A549 (cell line): ENCODE results near the gene COBLL1. TPM values are rescaled to one million over a fixed set of nuclear protein-coding genes. Genes with fewer than 3 reads are reported as not detected.

Experiments used
- ATAC-seq, 2 experiments: fragments of 200-7000 bp in 1 of 2; fragments of >200 bp in 1 of 2; cut with Nextera tagmentation in 1 of 2; cut with Tn5 transposase in 1 of 2; 3 replicates each; pipeline versions ENCODE4 v1.8.0 to v1.9.1; 2018 to 2020; ENCODE audit warnings: mild to moderate bottlenecking in 1 of 2, moderate library complexity in 1 of 2
- CTCF ChIA-PET: fragments of 300-600 bp; sonication (Branson Sonifier 250); formaldehyde crosslinking; extraction: SDS; loops from one replicate; lab custom pipeline; 2021; ENCODE audit warnings: antibody characterized with exemption, inconsistent platforms; lab: Yijun Ruan, JAX
- POLR2A ChIA-PET: fragments of 350-600 bp; formaldehyde crosslinking; extraction: SDS; loops from one replicate; lab custom pipeline; 2021; ENCODE audit warnings: antibody characterized with exemption, inconsistent platforms; lab: Yijun Ruan, JAX
- DNase-seq, 2 experiments: peaks; one replicate each; pipeline versions ENCODE4 v3.0.0 to v3.0.0-alpha.2; 2011 to 2016; ENCODE audit warnings: low read depth in 1 of 2, low spot score in 1 of 2
- FAIRE-seq: peaks from 2 replicates; lab custom pipeline; 2011; peaks lifted over from hg19 to GRCh38; lab: Jason Lieb, UNC
- H3K27ac ChIP-seq, 2 experiments: fragments of >200 bp; sonication (Bioruptor Twin); formaldehyde crosslinking; 3 replicates each; pipeline ENCODE4 v1.5.1; 2016 to 2017
- H3K4me1 ChIP-seq: fragments of >200 bp; sonication (Bioruptor Twin); formaldehyde crosslinking; 3 replicates; pipeline ENCODE4 v1.6.1; 2016
- H3K4me2 ChIP-seq: fragments of >200 bp; sonication (Bioruptor Twin); formaldehyde crosslinking; 3 replicates; pipeline ENCODE4 v1.6.1; 2016
- H3K4me3 ChIP-seq: fragments of >200 bp; sonication (Bioruptor Twin); formaldehyde crosslinking; 3 replicates; pipeline ENCODE4 v1.5.1; 2016
- H3K9me3 ChIP-seq: fragments of >200 bp; sonication (Bioruptor Twin); formaldehyde crosslinking; 3 replicates; pipeline ENCODE4 v1.6.1; 2016
- BCL3 ChIP-seq: fragments of >200 bp; sonication (Bioruptor Twin); formaldehyde crosslinking; IDR thresholded peaks from 3 replicates; pipeline ENCODE4 v1.6.1; 2016
- CHD2 ChIP-seq: fragments of 150-350 bp; IDR thresholded peaks from 2 replicates; pipeline ENCODE4 v1.6.1; 2014; ENCODE audit warnings: low read length; ENCODE audit not compliant: partially characterized antibody
- CHD4 ChIP-seq: fragments of 200-600 bp; sonication (generic); IDR thresholded peaks from 2 replicates; pipeline ENCODE4 v1.6.1; 2016; ENCODE audit warnings: antibody characterized with exemption, mild to moderate bottlenecking, borderline replicate concordance
- ESRRA ChIP-seq: fragments of 150-350 bp; IDR thresholded peaks from 2 replicates; pipeline ENCODE4 v1.6.1; 2014; ENCODE audit warnings: mild to moderate bottlenecking, low read length, borderline replicate concordance
- FOSL2 ChIP-seq, 2 experiments: fragments of 450-650 bp in 1 of 2; fragments of >200 bp in 1 of 2; sonication (Bioruptor Twin) in 1 of 2; formaldehyde crosslinking; IDR thresholded peaks; 2 replicates each; pipeline versions ENCODE4 v1.5.0 to v1.6.1; 2016 to 2020; ENCODE audit warnings: mild to moderate bottlenecking in 1 of 2, moderate library complexity in 1 of 2
- JUNB ChIP-seq: fragments of >200 bp; sonication (Bioruptor Twin); formaldehyde crosslinking; IDR thresholded peaks from 2 replicates; pipeline ENCODE4 v1.6.1; 2016
- KDM5A ChIP-seq: fragments of 200-600 bp; sonication (generic); IDR thresholded peaks from 2 replicates; pipeline ENCODE4 v1.6.1; 2016; ENCODE audit warnings: antibody characterized with exemption, mild to moderate bottlenecking
- RAD21 ChIP-seq, 2 experiments: fragments of >200 bp in 1 of 2; sonication (Bioruptor Twin) in 1 of 2; formaldehyde crosslinking in 1 of 2; IDR thresholded peaks in 1 of 2; conservative IDR thresholded peaks in 1 of 2; 2 replicates in 1 of 2; 3 replicates in 1 of 2; pipeline ENCODE4 v1.6.1; 2012 to 2018; ENCODE audit warnings: inconsistent platforms in 1 of 2
- RCOR1 ChIP-seq: fragments of 150-350 bp; IDR thresholded peaks from 2 replicates; pipeline ENCODE4 v1.6.1; 2014; ENCODE audit warnings: antibody characterized with exemption, low read length, low read depth
- REST ChIP-seq: fragments of 200-600 bp; sonication (generic); IDR thresholded peaks from 2 replicates; pipeline ENCODE4 v1.6.1; 2016; ENCODE audit warnings: antibody characterized with exemption, mild to moderate bottlenecking, moderate library complexity
- SMC3 ChIP-seq: fragments of >200 bp; sonication (Bioruptor Twin); formaldehyde crosslinking; IDR thresholded peaks from 3 replicates; pipeline ENCODE4 v1.6.1; 2018; ENCODE audit warnings: inconsistent platforms
- ZC3H11A ChIP-seq: fragments of 450-650 bp; IDR thresholded peaks from 2 replicates; pipeline ENCODE4 v1.6.1; 2014; ENCODE audit warnings: antibody characterized with exemption, mild to moderate bottlenecking
- WGBS: methylation state at CpG from one replicate; pipeline ENCODE4 v1.1.6; 2017; ENCODE audit errors: missing lambda C conversion rate; 5-methylcytosine and 5-hydroxymethylcytosine counted together
- polyA plus RNA-seq, 4 experiments: library from polyadenylated mRNA; depleted of rRNA in 3 of 4; stranded (reverse); fragments of >200 nt; fragmentation: RNase III in 1 of 4; extraction: RNeasy Plus Mini Kit Qiagen cat#74134 plus additional on column Dnase treatment in 1 of 4; gene quantifications; 2 replicates in 3 of 4; 3 replicates in 1 of 4; pipeline ENCODE4 v1.2.3, GENCODE V29; 2011 to 2017

The COBLL1 gene
- polyA plus RNA-seq, 2 of the 4 experiments (the other 2 are of a cell fraction), result 2.6 to 5.3 TPM

GRCh38 chr2:164826293-164827243, 15.1 kb downstream of the COBLL1 start:
- H3K4me3 ChIP-seq, result no peak overlapping the region

GRCh38 chr2:164824872-164825271, 16.8 kb downstream of the COBLL1 start:
- Histone ChIP-seq H3K9me3 (no peaks in the 10 kb centered on the region), H3K4me2 (no peak overlapping the region), H3K27ac (no peak overlapping the region; a peak in 1 of 6 replicates), H3K4me1 (peaks cover 16% of the 10 kb centered on the region; the same call in 2 of the 3 replicates), H3K4me3 (no peak overlapping the region)
- ATAC-seq (no peak), DNase-seq (no peak), FAIRE-seq (no peak)
- TF ChIP-seq FOSL2 (IDR thresholded peaks at IDR 0.05), result no peak
- TF ChIP-seq FOSL2 (CRISPR knock-in tag; IDR thresholded peaks at IDR 0.05), result no peak
- POLR2A ChIA-PET, result no interaction called here
- CTCF ChIA-PET, result interaction anchor here (0.6 to 1.0 kb wide), 2 partner anchors 17 to 127 kb away, joined by 3 to 4 read pairs; partner anchors contain the start of gene COBLL1

More at GRCh38 chr2:164826293-164827243, 15.1 kb downstream of the COBLL1 start:
- CTCF ChIA-PET, result interaction anchor here (0.6 to 0.7 kb wide), 2 partner anchors 10 to 14 kb away, joined by 3 to 4 read pairs; no protein-coding TSS in a partner anchor
- ATAC-seq, result peak; percentile 39 to 58; a peak in 5 of 6 replicates
- TF ChIP-seq ESRRA (no peak), JUNB (no peak), KDM5A (no peak), REST (no peak), SMC3 (no peak), ZC3H11A (no peak), CHD4 (no peak), RCOR1 (no peak)
- TF ChIP-seq, all 56 proteins: peak for 0
- DNase-seq, result no peak
- no peak for FAIRE-seq
- H3K4me1 ChIP-seq, result peaks cover 16% of the 10 kb centered on the region; the same call in 2 of the 3 replicates
- H3K4me2 ChIP-seq, result peak overlapping the region; percentile 41
- H3K27ac ChIP-seq, result peak overlapping the region; percentile 45 to 64; a peak in 3 of 6 replicates
- no peaks in the 10 kb centered on the region for H3K9me3 ChIP-seq
- WGBS, result 70% methylated on average over 8 of the region's 8 CpGs
- POLR2A ChIA-PET, result no interaction called here

- peaks cover 16% of the 10 kb centered on the region; the same call in 2 of the 3 replicates for H3K4me1 ChIP-seq
- TF ChIP-seq RAD21 (conservative IDR thresholded peaks at IDR 0.05 in 1 of 2, IDR thresholded peaks at IDR 0.05 in 1 of 2) (no peak), CHD2 (no peak), BCL3 (no peak)
- no peak overlapping the region for H3K4me2 ChIP-seq
- no peak overlapping the region for H3K4me3 ChIP-seq
- no peak for FAIRE-seq
- DNase-seq, result no peak
- ATAC-seq, result no peak
- WGBS, result 72% methylated on average over 5 of the region's 5 CpGs
- ChIA-PET CTCF (interaction anchor here (0.8 kb wide), 1 partner anchor 19 kb away, joined by 3 read pairs; no protein-coding TSS in a partner anchor), POLR2A (no interaction called here)
- no peak overlapping the region for H3K27ac ChIP-seq
- H3K9me3 ChIP-seq, result no peaks in the 10 kb centered on the region
These were observed 18.5 kb downstream of the COBLL1 start for GRCh38 chr2:164823126-164823525.
